ENCODE measurements around the gene SIPA1L3.

DNA sequence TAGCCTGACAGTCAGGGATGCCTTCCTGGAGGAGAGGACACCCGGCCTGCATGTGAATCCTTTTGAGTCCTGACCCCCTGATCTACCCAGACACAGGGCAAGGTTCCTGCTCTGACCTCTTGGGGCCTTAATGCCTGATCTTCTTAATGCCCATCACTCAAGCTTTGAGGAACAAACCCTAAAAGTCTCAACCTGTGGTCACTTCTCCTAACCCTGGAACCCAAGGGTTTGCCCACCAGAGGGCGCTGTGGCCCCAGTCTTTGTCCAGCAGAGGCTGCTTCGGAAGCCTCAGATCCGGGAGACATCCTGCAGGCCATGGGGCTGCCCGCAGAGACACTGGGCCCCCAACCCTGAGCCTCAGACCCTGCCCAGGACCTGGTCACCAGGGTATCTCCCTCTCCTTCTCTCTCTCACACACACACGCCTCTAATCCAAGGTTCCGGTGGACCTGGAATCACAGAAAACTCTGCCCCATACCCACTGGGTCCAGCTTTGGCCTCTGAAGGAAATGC, 326.8 kb downstream of the SIPA1L3 start:
- TF ChIP-seq EZH2 (IDR thresholded peaks at IDR 0.05; ENCODE audit: insufficient read depth, low read length): no peak
- TF ChIP-seq, protein P1, sequence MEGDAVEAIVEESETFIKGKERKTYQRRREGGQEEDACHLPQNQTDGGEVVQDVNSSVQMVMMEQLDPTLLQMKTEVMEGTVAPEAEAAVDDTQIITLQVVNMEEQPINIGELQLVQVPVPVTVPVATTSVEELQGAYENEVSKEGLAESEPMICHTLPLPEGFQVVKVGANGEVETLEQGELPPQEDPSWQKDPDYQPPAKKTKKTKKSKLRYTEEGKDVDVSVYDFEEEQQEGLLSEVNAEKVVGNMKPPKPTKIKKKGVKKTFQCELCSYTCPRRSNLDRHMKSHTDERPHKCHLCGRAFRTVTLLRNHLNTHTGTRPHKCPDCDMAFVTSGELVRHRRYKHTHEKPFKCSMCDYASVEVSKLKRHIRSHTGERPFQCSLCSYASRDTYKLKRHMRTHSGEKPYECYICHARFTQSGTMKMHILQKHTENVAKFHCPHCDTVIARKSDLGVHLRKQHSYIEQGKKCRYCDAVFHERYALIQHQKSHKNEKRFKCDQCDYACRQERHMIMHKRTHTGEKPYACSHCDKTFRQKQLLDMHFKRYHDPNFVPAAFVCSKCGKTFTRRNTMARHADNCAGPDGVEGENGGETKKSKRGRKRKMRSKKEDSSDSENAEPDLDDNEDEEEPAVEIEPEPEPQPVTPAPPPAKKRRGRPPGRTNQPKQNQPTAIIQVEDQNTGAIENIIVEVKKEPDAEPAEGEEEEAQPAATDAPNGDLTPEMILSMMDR (IDR thresholded peaks at IDR 0.05; ENCODE audit: insufficient read depth, low read depth, low read length): peak; percentile 83
